Measurements from ENCODE around the gene SORL1. TPM values are rescaled to one million over a fixed set of nuclear protein-coding genes. Genes with fewer than 3 reads are reported as not detected.

SORL1 gene
- total RNA-seq, 1 donor from 2014 or later: 11.1 TPM

- Mint-ChIP-seq H3K4me3 (ENCODE audit: unreplicated experiment) (no peak overlapping the region), H3K27ac (ENCODE audit: unreplicated experiment) (no peak overlapping the region), H3K27me3 (ENCODE audit: unreplicated experiment) (no peaks in the 10 kb centered on the region), H3K4me1 (ENCODE audit: low read depth, unreplicated experiment) (no peaks in the 10 kb centered on the region), H3K36me3 (ENCODE audit: unreplicated experiment) (no peaks in the 10 kb centered on the region), H3K9me3 (ENCODE audit: unreplicated experiment) (peaks cover 3% of the 10 kb centered on the region)
- no peak for DNase-seq
- no peak for TF ChIP-seq CTCF (IDR thresholded peaks at IDR 0.05; ENCODE audit: partially characterized antibody, unreplicated experiment)
Observed at GRCh38 chr11:121417055-121417551, 35.0 kb upstream of the SORL1 start.

GRCh38 chr11:121417607-121418006, 34.5 kb upstream of the SORL1 start:
- no peak for TF ChIP-seq CTCF (IDR thresholded peaks at IDR 0.05; ENCODE audit: partially characterized antibody, unreplicated experiment)
- H3K4me3 Mint-ChIP-seq (ENCODE audit: unreplicated experiment): no peak overlapping the region
- no peaks in the 10 kb centered on the region for H3K4me1 Mint-ChIP-seq (ENCODE audit: low read depth, unreplicated experiment)
- no peaks in the 10 kb centered on the region for H3K36me3 Mint-ChIP-seq (ENCODE audit: unreplicated experiment)
- DNase-seq: no peak
- H3K27me3 Mint-ChIP-seq (ENCODE audit: unreplicated experiment): no peaks in the 10 kb centered on the region
- no peak overlapping the region for H3K27ac Mint-ChIP-seq (ENCODE audit: unreplicated experiment)
- peaks cover 3% of the 10 kb centered on the region for H3K9me3 Mint-ChIP-seq (ENCODE audit: unreplicated experiment)

GRCh38 chr11:121418625-121419114, 33.4 kb upstream of the SORL1 start:
- Mint-ChIP-seq H3K4me1 (ENCODE audit: low read depth, unreplicated experiment) (no peaks in the 10 kb centered on the region), H3K27ac (ENCODE audit: unreplicated experiment) (peak overlapping the region; percentile 15), H3K9me3 (ENCODE audit: unreplicated experiment) (peaks cover 2% of the 10 kb centered on the region), H3K27me3 (ENCODE audit: unreplicated experiment) (no peaks in the 10 kb centered on the region), H3K4me3 (ENCODE audit: unreplicated experiment) (no peak overlapping the region), H3K36me3 (ENCODE audit: unreplicated experiment) (no peaks in the 10 kb centered on the region)
- peak; percentile 15 for DNase-seq
- TF ChIP-seq CTCF (IDR thresholded peaks at IDR 0.05; ENCODE audit: partially characterized antibody, unreplicated experiment): no peak

DNA sequence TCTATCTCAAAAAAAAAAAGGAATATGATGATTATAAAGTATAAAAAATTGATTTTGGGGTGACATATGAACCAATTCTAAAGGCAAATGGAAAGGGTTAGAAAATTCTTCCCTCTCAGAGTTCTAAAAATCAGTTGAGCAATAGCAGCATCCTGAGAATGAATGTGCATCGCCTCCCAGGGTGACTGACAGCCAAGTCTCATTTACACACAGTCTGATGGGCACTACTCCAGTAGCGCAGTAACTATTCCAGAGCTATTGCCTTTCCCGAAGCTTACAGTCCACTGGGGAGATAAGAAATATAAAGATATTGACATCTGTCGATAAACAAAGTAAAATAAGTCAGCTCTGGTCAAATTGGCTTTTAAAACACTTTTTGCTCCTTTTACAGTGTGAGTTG, 32.3 kb upstream of the SORL1 start:
- Mint-ChIP-seq H3K9me3 (ENCODE audit: unreplicated experiment) (peaks cover 2% of the 10 kb centered on the region), H3K27ac (ENCODE audit: unreplicated experiment) (no peak overlapping the region), H3K4me1 (ENCODE audit: low read depth, unreplicated experiment) (no peaks in the 10 kb centered on the region), H3K27me3 (ENCODE audit: unreplicated experiment) (no peaks in the 10 kb centered on the region), H3K4me3 (ENCODE audit: unreplicated experiment) (no peak overlapping the region), H3K36me3 (ENCODE audit: unreplicated experiment) (no peaks in the 10 kb centered on the region)
- DNase-seq: no peak
- TF ChIP-seq CTCF (IDR thresholded peaks at IDR 0.05; ENCODE audit: partially characterized antibody, unreplicated experiment): no peak

DNA sequence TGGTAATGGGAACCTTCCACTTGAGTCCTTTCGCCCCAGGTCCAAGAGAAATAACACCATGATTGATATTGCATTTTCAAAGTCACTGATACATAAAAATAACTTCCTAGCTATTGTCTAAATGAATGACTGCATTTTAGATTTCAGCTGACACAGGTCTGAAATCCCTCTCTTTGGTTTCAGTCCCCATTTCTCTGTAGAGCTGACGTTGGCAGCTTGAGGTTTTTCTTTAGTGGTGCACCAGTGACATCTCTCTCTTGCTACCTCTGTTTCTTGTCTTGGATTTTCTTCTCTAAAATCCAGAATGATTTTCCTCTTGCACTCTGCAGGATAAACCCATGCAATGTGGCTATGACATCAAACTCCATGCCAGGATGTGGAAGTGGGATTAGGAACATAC, 31.7 kb upstream of the SORL1 start:
- Mint-ChIP-seq H3K9me3 (ENCODE audit: unreplicated experiment) (peaks cover 3% of the 10 kb centered on the region), H3K27ac (ENCODE audit: unreplicated experiment) (no peak overlapping the region), H3K27me3 (ENCODE audit: unreplicated experiment) (peaks cover 2% of the 10 kb centered on the region), H3K36me3 (ENCODE audit: unreplicated experiment) (no peaks in the 10 kb centered on the region), H3K4me3 (ENCODE audit: unreplicated experiment) (no peak overlapping the region), H3K4me1 (ENCODE audit: low read depth, unreplicated experiment) (no peaks in the 10 kb centered on the region)
- TF ChIP-seq CTCF (IDR thresholded peaks at IDR 0.05; ENCODE audit: partially characterized antibody, unreplicated experiment): no peak
- DNase-seq: no peak

Data from glutamatergic neuron (in vitro differentiated cells).